Tibial artery (tissue), 4 donors: Measurements from ENCODE around the gene CWC22.

ENCODE experiments used
- DNase-seq, 2 donors: peaks; one replicate each; pipeline ENCODE4 v3.0.0-alpha.2; 2019
- H3K27ac ChIP-seq, 2 donors: fragments of 200-600 bp; sonication (generic) in 1 of 2; 1 replicate in 1 of 2; 2 replicates in 1 of 2; pipeline ENCODE4 v1.5.1; 2018 to 2019; ENCODE audit warnings: mild to moderate bottlenecking in 1 of 2
- H3K27me3 ChIP-seq, 2 donors: fragments of 200-600 bp; sonication (generic) in 1 of 2; one replicate each; pipeline versions ENCODE4 v1.5.1 to v1.6.0; 2016 to 2019
- H3K36me3 ChIP-seq, 3 donors: fragments of 200-600 bp; sonication (generic) in 2 of 3; one replicate each; pipeline ENCODE4 v1.5.1; 2016 to 2019; ENCODE audit warnings: mild to moderate bottlenecking in 2 of 3
- H3K4me1 ChIP-seq, 4 donors: fragments of 200-600 bp; sonication (generic) in 2 of 4; 1 replicate in 3 of 4; 2 replicates in 1 of 4; pipeline ENCODE4 v1.5.1; 2016 to 2019
- H3K4me3 ChIP-seq, 2 donors: fragments of 200-600 bp; sonication (generic) in 1 of 2; 1 replicate in 1 of 2; 2 replicates in 1 of 2; pipeline ENCODE4 v1.5.1; 2018 to 2019; ENCODE audit warnings: mild to moderate bottlenecking in 2 of 2
- H3K9me3 ChIP-seq, 3 donors: fragments of 200-600 bp; sonication (generic) in 1 of 3; one replicate each; pipeline ENCODE4 v1.5.1; 2016 to 2019
- CTCF ChIP-seq, 2 experiments: fragments of 200-600 bp in 1 of 2; fragments of 450-650 bp in 1 of 2; IDR thresholded peaks; one replicate each; pipeline ENCODE4 v1.5.1; 2017 to 2019; ENCODE audit warnings: antibody characterized with exemption in 2 of 2, mild to moderate bottlenecking in 1 of 2, moderate library complexity in 1 of 2
- intact Hi-C: fragments of 100-400 bp; cut with DNase I; formaldehyde crosslinking; loops from one replicate; pipeline ENCODE4 v1.15.0; 2023; ENCODE audit warnings: low total_unique reads

The CWC22 gene

GRCh38 chr2:179954026-179954425, 53.1 kb downstream of the CWC22 start:
- Histone ChIP-seq H3K4me1 (peaks cover 0 to 8% (median 0%) of the 10 kb centered on the region in 4 donors), H3K4me3 (no peak overlapping the region), H3K27ac (no peak overlapping the region), H3K27me3 (no peaks in the 10 kb centered on the region), H3K9me3 (no peaks in the 10 kb centered on the region), H3K36me3 (peaks cover 64 to 72% (median 68%) of the 10 kb centered on the region in 3 donors)
- no peak for TF ChIP-seq CTCF (IDR thresholded peaks at IDR 0.05)
- intact Hi-C loops, result no loop called here
- no peak for DNase-seq

GRCh38 chr2:179953359-179953758, 53.7 kb downstream of the CWC22 start:
- no peak for TF ChIP-seq CTCF (IDR thresholded peaks at IDR 0.05)

GRCh38 chr2:179952658-179953057, 54.4 kb downstream of the CWC22 start:
- Histone ChIP-seq H3K4me1 (no peaks in the 10 kb centered on the region), H3K27ac (no peak overlapping the region), H3K27me3 (no peaks in the 10 kb centered on the region), H3K9me3 (no peaks in the 10 kb centered on the region), H3K36me3 (peaks cover 62 to 68% (median 66%) of the 10 kb centered on the region in 3 donors), H3K4me3 (no peak overlapping the region)
- intact Hi-C loops, result no loop called here
- TF ChIP-seq CTCF (IDR thresholded peaks at IDR 0.05), result no peak
- no peak for DNase-seq

More at GRCh38 chr2:179953359-179953758, 53.7 kb downstream of the CWC22 start:
- Histone ChIP-seq H3K9me3 (no peaks in the 10 kb centered on the region), H3K4me1 (peaks cover 0 to 2% (median 0%) of the 10 kb centered on the region in 4 donors), H3K36me3 (peaks cover 65 to 69% (median 68%) of the 10 kb centered on the region in 3 donors), H3K27me3 (no peaks in the 10 kb centered on the region), H3K4me3 (no peak overlapping the region), H3K27ac (no peak overlapping the region)
- no peak for DNase-seq
- intact Hi-C loops, result no loop called here

- peaks cover 65 to 73% (median 66%) of the 10 kb centered on the region in 3 donors for H3K36me3 ChIP-seq
- intact Hi-C loops, result no loop called here
- H3K4me1 ChIP-seq, result no peaks in the 10 kb centered on the region
- no peak overlapping the region for H3K27ac ChIP-seq
- DNase-seq, result no peak
- H3K9me3 ChIP-seq, result no peaks in the 10 kb centered on the region
- no peaks in the 10 kb centered on the region for H3K27me3 ChIP-seq
- H3K4me3 ChIP-seq, result no peak overlapping the region
- TF ChIP-seq CTCF (IDR thresholded peaks at IDR 0.05), result no peak
These were observed 55.4 kb downstream of the CWC22 start for GRCh38 chr2:179951680-179952079.

GRCh38 chr2:179950391-179950790, 56.7 kb downstream of the CWC22 start:
- Histone ChIP-seq H3K36me3 (peaks cover 66 to 83% (median 67%) of the 10 kb centered on the region in 3 donors), H3K27ac (no peak overlapping the region), H3K4me1 (no peaks in the 10 kb centered on the region), H3K27me3 (no peaks in the 10 kb centered on the region), H3K9me3 (no peaks in the 10 kb centered on the region), H3K4me3 (no peak overlapping the region)
- no peak for DNase-seq
- no peak for TF ChIP-seq CTCF (IDR thresholded peaks at IDR 0.05)
- intact Hi-C loops, result no loop called here

GRCh38 chr2:179949438-179949837, 57.7 kb downstream of the CWC22 start:
- no peaks in the 10 kb centered on the region for H3K27me3 ChIP-seq
- H3K27ac ChIP-seq, result no peak overlapping the region
- intact Hi-C loops, result no loop called here
- no peak for DNase-seq
- no peak overlapping the region for H3K4me3 ChIP-seq
- TF ChIP-seq CTCF (IDR thresholded peaks at IDR 0.05), result no peak
- peaks cover 58 to 84% (median 64%) of the 10 kb centered on the region in 3 donors for H3K36me3 ChIP-seq
- no peaks in the 10 kb centered on the region for H3K9me3 ChIP-seq
- no peaks in the 10 kb centered on the region for H3K4me1 ChIP-seq
